ENCODE results near the gene HMCN1. TPM values are rescaled to one million over a fixed set of nuclear protein-coding genes. Genes with fewer than 3 reads are reported as not detected.

Gene HMCN1
- polyA plus RNA-seq, 1 of the 3 experiments (the other 2 are of a cell fraction): 59.5 TPM

DNA sequence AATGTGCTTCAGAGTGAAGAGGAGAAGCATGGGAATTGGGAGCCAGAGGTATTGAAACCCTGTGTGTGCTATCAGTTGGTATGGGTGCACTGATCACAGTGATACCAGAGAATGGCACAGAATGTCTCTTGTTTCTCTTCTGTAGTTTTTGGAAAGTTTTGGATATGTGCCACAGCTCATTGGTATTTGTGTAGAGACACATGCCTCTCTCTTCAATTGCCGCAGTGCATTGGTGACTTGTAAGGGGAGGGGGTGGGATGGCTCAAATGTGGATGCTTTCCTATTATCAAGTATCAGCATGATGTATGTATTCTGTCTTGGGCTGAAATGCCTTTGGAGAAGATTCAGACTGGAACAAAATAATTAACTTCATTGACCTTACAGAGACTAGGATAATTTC lies 101.0 kb downstream of the HMCN1 start (continued):
- TF ChIP-seq, protein P1, sequence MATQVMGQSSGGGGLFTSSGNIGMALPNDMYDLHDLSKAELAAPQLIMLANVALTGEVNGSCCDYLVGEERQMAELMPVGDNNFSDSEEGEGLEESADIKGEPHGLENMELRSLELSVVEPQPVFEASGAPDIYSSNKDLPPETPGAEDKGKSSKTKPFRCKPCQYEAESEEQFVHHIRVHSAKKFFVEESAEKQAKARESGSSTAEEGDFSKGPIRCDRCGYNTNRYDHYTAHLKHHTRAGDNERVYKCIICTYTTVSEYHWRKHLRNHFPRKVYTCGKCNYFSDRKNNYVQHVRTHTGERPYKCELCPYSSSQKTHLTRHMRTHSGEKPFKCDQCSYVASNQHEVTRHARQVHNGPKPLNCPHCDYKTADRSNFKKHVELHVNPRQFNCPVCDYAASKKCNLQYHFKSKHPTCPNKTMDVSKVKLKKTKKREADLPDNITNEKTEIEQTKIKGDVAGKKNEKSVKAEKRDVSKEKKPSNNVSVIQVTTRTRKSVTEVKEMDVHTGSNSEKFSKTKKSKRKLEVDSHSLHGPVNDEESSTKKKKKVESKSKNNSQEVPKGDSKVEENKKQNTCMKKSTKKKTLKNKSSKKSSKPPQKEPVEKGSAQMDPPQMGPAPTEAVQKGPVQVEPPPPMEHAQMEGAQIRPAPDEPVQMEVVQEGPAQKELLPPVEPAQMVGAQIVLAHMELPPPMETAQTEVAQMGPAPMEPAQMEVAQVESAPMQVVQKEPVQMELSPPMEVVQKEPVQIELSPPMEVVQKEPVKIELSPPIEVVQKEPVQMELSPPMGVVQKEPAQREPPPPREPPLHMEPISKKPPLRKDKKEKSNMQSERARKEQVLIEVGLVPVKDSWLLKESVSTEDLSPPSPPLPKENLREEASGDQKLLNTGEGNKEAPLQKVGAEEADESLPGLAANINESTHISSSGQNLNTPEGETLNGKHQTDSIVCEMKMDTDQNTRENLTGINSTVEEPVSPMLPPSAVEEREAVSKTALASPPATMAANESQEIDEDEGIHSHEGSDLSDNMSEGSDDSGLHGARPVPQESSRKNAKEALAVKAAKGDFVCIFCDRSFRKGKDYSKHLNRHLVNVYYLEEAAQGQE (IDR thresholded peaks at IDR 0.05; ENCODE audit: low read depth, low read length): no peak
- TF ChIP-seq SIN3A (IDR thresholded peaks at IDR 0.05; ENCODE audit: borderline replicate concordance, low read depth, low read length): no peak
- no peak for TF ChIP-seq TAF1 (IDR thresholded peaks at IDR 0.05; ENCODE audit: borderline replicate concordance, low read depth, low read length)
- TF ChIP-seq RXRA (IDR thresholded peaks at IDR 0.05; ENCODE audit: borderline replicate concordance, low read depth): no peak
- TF ChIP-seq, protein P2, sequence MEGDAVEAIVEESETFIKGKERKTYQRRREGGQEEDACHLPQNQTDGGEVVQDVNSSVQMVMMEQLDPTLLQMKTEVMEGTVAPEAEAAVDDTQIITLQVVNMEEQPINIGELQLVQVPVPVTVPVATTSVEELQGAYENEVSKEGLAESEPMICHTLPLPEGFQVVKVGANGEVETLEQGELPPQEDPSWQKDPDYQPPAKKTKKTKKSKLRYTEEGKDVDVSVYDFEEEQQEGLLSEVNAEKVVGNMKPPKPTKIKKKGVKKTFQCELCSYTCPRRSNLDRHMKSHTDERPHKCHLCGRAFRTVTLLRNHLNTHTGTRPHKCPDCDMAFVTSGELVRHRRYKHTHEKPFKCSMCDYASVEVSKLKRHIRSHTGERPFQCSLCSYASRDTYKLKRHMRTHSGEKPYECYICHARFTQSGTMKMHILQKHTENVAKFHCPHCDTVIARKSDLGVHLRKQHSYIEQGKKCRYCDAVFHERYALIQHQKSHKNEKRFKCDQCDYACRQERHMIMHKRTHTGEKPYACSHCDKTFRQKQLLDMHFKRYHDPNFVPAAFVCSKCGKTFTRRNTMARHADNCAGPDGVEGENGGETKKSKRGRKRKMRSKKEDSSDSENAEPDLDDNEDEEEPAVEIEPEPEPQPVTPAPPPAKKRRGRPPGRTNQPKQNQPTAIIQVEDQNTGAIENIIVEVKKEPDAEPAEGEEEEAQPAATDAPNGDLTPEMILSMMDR (IDR thresholded peaks at IDR 0.05): no peak
- TF ChIP-seq JUND (IDR thresholded peaks at IDR 0.05): no peak
- TF ChIP-seq POLR2AphosphoS5 (IDR thresholded peaks at IDR 0.05; ENCODE audit: low read depth, low read length): no peak
- TF ChIP-seq TCF12 (IDR thresholded peaks at IDR 0.05): no peak
- TF ChIP-seq, protein P3, sequence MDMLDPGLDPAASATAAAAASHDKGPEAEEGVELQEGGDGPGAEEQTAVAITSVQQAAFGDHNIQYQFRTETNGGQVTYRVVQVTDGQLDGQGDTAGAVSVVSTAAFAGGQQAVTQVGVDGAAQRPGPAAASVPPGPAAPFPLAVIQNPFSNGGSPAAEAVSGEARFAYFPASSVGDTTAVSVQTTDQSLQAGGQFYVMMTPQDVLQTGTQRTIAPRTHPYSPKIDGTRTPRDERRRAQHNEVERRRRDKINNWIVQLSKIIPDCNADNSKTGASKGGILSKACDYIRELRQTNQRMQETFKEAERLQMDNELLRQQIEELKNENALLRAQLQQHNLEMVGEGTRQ (IDR thresholded peaks at IDR 0.05; ENCODE audit: borderline replicate concordance, low read depth, low read length): no peak

DNA sequence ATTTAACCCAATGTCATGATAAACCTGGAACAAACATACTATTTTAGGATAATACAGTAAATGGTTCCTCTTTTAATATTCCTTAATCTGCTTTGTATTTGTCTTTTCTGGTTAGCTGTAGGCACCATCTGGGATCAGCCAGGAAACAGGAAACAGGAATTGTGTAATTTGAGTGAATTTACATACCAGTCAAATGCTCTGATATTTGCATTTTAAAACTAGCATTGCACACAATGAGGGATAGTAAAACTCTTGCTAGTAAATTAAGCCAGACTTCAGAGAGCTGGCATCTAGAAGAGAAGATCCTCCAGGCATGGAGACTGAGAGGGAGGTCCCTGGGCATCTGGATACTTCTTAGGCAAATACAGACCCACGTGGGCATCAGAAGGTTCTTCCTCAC lies 103.5 kb downstream of the HMCN1 start:
- H3K9me2 ChIP-seq: no peaks in the 10 kb centered on the region
- no peaks in the 10 kb centered on the region for H3K9me3 ChIP-seq
- TF ChIP-seq SIN3A (IDR thresholded peaks at IDR 0.05; ENCODE audit: borderline replicate concordance, low read depth, low read length): no peak
- TF ChIP-seq, protein P3 (IDR thresholded peaks at IDR 0.05; ENCODE audit: borderline replicate concordance, low read depth, low read length): no peak
- TF ChIP-seq GATA2 (CRISPR knock-in tag; IDR thresholded peaks at IDR 0.05): no peak
- TF ChIP-seq EZH2phosphoT487 (IDR thresholded peaks at IDR 0.05; ENCODE audit: borderline replicate concordance, low read depth): no peak
- no peak for TF ChIP-seq CHD2 (IDR thresholded peaks at IDR 0.05; ENCODE audit: low read length, partially characterized antibody)
- TF ChIP-seq MXI1 (IDR thresholded peaks at IDR 0.05; ENCODE audit: low read depth, low read length): no peak
- TF ChIP-seq, protein P4, sequence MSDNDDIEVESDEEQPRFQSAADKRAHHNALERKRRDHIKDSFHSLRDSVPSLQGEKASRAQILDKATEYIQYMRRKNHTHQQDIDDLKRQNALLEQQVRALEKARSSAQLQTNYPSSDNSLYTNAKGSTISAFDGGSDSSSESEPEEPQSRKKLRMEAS (IDR thresholded peaks at IDR 0.05; ENCODE audit: low read depth): no peak
- TF ChIP-seq FOXJ3 (CRISPR knock-in tag; IDR thresholded peaks at IDR 0.05): no peak
- TF ChIP-seq, protein P2 (IDR thresholded peaks at IDR 0.05): no peak
- no peak for DNase-seq
- no peaks in the 10 kb centered on the region for H3F3A ChIP-seq (replicated peaks; ENCODE audit: insufficient read depth)
- no peak overlapping the region for H2AFZ ChIP-seq (ENCODE audit: low read depth)
- ChIA-PET CTCF (no interaction called here), POLR2A (no interaction called here)
- H3K4me3 ChIP-seq (ENCODE audit: low read depth in 2 of 2, low read length in 1 of 2): no peak overlapping the region
- no peaks in the 10 kb centered on the region; the same call in 1 of the 2 replicates for H3K79me2 ChIP-seq (ENCODE audit: insufficient read depth)
- WGBS (ENCODE audit: low lambda C conversion rate): 0% methylated on average over 1 of the region's 1 CpG
- no peak overlapping the region for H3K27ac ChIP-seq (ENCODE audit: low read depth in 2 of 2, low read length in 1 of 2)
- no peaks in the 10 kb centered on the region for H3K27me3 ChIP-seq (ENCODE audit: insufficient read depth)
- H3K36me3 ChIP-seq (replicated peaks in 1 of 2; ENCODE audit: control insufficient read depth in 1 of 2, insufficient read depth in 2 of 2, low read length in 1 of 2): no peaks in the 10 kb centered on the region
- H3K4me1 ChIP-seq (ENCODE audit: control insufficient read depth in 1 of 2, insufficient read depth in 2 of 2, low read depth in 1 of 2, low read length in 1 of 2): peaks cover 8 to 31% of the 10 kb centered on the region in 2 experiments; a peak in 3 of 4 replicates
- H3K4me2 ChIP-seq: no peak overlapping the region
- no peak overlapping the region for H3K9ac ChIP-seq
- H4K20me1 ChIP-seq (ENCODE audit: insufficient read depth): no peaks in the 10 kb centered on the region
